CD4-positive, alpha-beta T cell (primary cell): ENCODE results near the gene GPRC5A. TPM values are rescaled to one million over a fixed set of nuclear protein-coding genes. Genes with fewer than 3 reads are reported as not detected.
"Not testable (repeated sequence)": the region's sequence is repeated elsewhere in the genome, so short reads cannot be mapped to it uniquely, and the experiment has no call there.

Source experiments
- ATAC-seq: fragments of 200-7000 bp; cut with Tn5 transposase; one replicate; pipeline ENCODE4 v1.10.0; 2022; ENCODE audit warnings: mild to moderate bottlenecking; ENCODE audit not compliant: poor library complexity
- CTCF ChIA-PET: fragments of 350-600 bp; sonication (Branson Sonifier 250); formaldehyde crosslinking; loops from one replicate; lab custom pipeline; 2021; ENCODE audit warnings: antibody characterized with exemption, inconsistent platforms; lab: Charles Lee
- POLR2A ChIA-PET: fragments of 350-600 bp; sonication (Branson Sonifier 250); formaldehyde crosslinking; loops from one replicate; lab custom pipeline; 2021; ENCODE audit warnings: antibody characterized with exemption, inconsistent platforms; lab: Charles Lee
- DNase-seq, 14 experiments: peaks; one replicate each; pipeline ENCODE4 v3.0.0-alpha.2; 2013 to 2020; ENCODE audit warnings: mixed read lengths in 2 of 14
- H3K27ac ChIP-seq, 2 donors: one replicate each; pipeline versions ENCODE4 v1.5.1 to v1.7.0; 2013; ENCODE audit warnings: low read length in 2 of 2, low read depth in 1 of 2, mild to moderate bottlenecking in 1 of 2
- H3K27me3 ChIP-seq, 2 experiments: 1 replicate in 1 of 2; 2 replicates in 1 of 2; pipeline versions ENCODE4 v1.6.1 to v1.7.0; 2013; ENCODE audit warnings: low read length in 2 of 2, control low read depth in 1 of 2, mild to moderate bottlenecking in 1 of 2, moderate library complexity in 1 of 2; ENCODE audit not compliant: insufficient read depth in 2 of 2, control insufficient read depth in 1 of 2
- H3K36me3 ChIP-seq: one replicate; pipeline ENCODE4 v1.6.1; 2013; ENCODE audit warnings: low read length, control low read depth; ENCODE audit not compliant: insufficient read depth
- H3K4me1 ChIP-seq: one replicate; pipeline ENCODE4 v1.6.1; 2013; ENCODE audit warnings: low read length, control low read depth; ENCODE audit not compliant: insufficient read depth
- H3K4me3 ChIP-seq: one replicate; pipeline ENCODE4 v1.5.1; 2013; ENCODE audit warnings: mild to moderate bottlenecking, low read length, moderate library complexity
- H3K9me3 ChIP-seq, 2 experiments: 1 replicate in 1 of 2; 2 replicates in 1 of 2; pipeline versions ENCODE4 v1.6.1 to v1.7.0; 2013; ENCODE audit warnings: low read length in 2 of 2, mild to moderate bottlenecking in 2 of 2, control low read depth in 1 of 2, moderate library complexity in 1 of 2; ENCODE audit not compliant: control insufficient read depth in 1 of 2, insufficient read depth in 1 of 2
- H3K27ac Mint-ChIP-seq: one replicate; pipeline ENCODE4 v1.8.0; 2020; ENCODE audit warnings: mixed read lengths
- H3K27me3 Mint-ChIP-seq: one replicate; pipeline ENCODE4 v1.8.0; 2021; ENCODE audit warnings: mixed read lengths
- H3K36me3 Mint-ChIP-seq: one replicate; pipeline ENCODE4 v1.8.0; 2021; ENCODE audit warnings: low read depth, mixed read lengths
- H3K4me1 Mint-ChIP-seq: one replicate; pipeline ENCODE4 v1.8.0; 2021; ENCODE audit warnings: low read depth, mixed read lengths
- H3K4me3 Mint-ChIP-seq: one replicate; pipeline ENCODE4 v1.8.0; 2020; ENCODE audit warnings: mild to moderate bottlenecking, mixed read lengths
- H3K9me3 Mint-ChIP-seq: one replicate; pipeline ENCODE4 v1.8.0; 2020; ENCODE audit warnings: mixed read lengths
- CTCF ChIP-seq: fragments of 200-600 bp; IDR thresholded peaks from one replicate; pipeline ENCODE4 v1.8.0; 2022; ENCODE audit warnings: antibody characterized with exemption, mild to moderate bottlenecking
- intact Hi-C, 2 experiments: fragments of 100-400 bp; cut with DNase I in 1 of 2; cut with micrococcal nuclease in 1 of 2; formaldehyde crosslinking; loops; one replicate each; pipeline versions ENCODE4 v1.15.1 to v1.9.0; 2023 to 2025; cut with DNase I, micrococcal nuclease
- total RNA-seq, 174 experiments: library from RNA in 2 of 174; stranded (reverse) in 2 of 174; gene quantifications; one replicate each; pipeline ENCODE4 v1.2.3 and lab custom pipeline; 2021 to 2026

Gene GPRC5A
- total RNA-seq, 2 experiments from 2014 or later, result 0.14 to 0.47 TPM

DNA sequence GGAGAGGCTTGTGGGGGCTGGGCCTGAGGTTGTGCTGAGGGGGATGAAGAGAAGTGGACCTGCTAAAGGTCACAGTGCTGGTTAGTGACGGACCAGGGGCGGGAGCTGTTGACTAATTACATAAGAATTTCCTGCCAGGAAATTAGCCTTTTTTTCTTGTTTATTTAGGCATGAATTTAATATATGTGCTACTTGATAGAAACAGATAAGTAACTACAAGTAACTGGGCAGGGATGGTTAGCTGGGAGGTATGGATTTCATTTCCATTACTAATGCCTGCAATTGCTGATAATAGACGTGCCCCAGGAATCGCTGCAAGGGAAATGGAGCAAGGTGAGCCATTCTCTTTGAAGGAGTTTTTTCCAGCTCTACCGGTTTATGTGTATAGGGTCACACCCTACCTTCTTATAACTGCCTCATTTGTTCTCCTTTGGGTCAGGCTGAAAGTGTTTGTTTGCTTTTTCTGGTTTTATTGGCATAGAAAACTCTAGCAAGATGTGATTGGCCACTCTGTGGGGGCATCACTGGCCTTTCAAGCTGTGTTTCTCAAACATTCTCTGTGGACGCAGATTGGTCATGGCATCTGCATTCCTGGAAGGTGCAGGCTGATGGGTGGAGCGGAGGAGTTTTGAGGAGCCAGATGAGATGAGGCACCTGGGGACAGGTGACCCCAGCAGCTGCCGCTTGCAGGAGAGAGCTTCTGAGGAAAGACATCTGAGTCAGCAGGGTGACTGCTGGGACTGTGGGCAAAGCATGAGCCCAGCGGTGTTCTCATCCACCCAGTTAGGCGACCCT, 19.0 kb upstream of the GPRC5A start:
- ATAC-seq (no peak), DNase-seq (no peak)
- no peaks in the 10 kb centered on the region for H3K27me3 Mint-ChIP-seq
- H3K4me3 ChIP-seq, result no peak overlapping the region
- no peak overlapping the region for H3K27ac ChIP-seq
- ChIA-PET CTCF (no interaction called here), POLR2A (no interaction called here)
- no peaks in the 10 kb centered on the region for H3K4me1 ChIP-seq
- no peaks in the 10 kb centered on the region for H3K9me3 Mint-ChIP-seq
- no peaks in the 10 kb centered on the region for H3K4me1 Mint-ChIP-seq
- no peaks in the 10 kb centered on the region for H3K36me3 Mint-ChIP-seq
- H3K27me3 ChIP-seq, result no peaks in the 10 kb centered on the region
- TF ChIP-seq CTCF, result no peak
- no peak overlapping the region for H3K27ac Mint-ChIP-seq
- no peaks in the 10 kb centered on the region for H3K36me3 ChIP-seq
- no peak overlapping the region for H3K4me3 Mint-ChIP-seq
- intact Hi-C loops, result no loop called here
- no peaks in the 10 kb centered on the region for H3K9me3 ChIP-seq

DNA sequence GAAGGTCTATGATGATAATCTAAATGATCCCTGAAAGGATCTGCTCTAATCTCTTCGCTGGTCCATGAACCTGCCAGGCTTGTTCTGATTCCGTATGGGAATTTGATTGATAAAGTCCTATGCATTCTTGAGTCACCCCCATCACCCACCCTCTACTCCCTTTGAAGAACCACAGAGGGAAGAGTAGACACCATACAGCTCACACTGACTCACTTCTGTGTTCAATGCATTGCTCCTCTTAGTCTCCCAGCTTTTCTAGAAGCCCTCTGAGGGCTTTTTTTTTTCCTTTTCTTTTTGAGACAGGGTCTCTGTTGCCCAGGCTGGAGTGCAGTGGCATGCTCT, 18.5 kb upstream of the GPRC5A start:
- ChIA-PET POLR2A (no interaction called here), CTCF (no interaction called here)
- H3K27me3 Mint-ChIP-seq, result no peaks in the 10 kb centered on the region
- intact Hi-C loops, result no loop called here
- ATAC-seq (no peak), DNase-seq (no peak)
- H3K36me3 Mint-ChIP-seq, result no peaks in the 10 kb centered on the region
- no peaks in the 10 kb centered on the region for H3K9me3 ChIP-seq
- H3K27ac ChIP-seq, result no peak overlapping the region
- H3K4me3 Mint-ChIP-seq, result no peak overlapping the region
- no peaks in the 10 kb centered on the region for H3K9me3 Mint-ChIP-seq
- no peaks in the 10 kb centered on the region for H3K36me3 ChIP-seq
- no peak for TF ChIP-seq CTCF
- no peak overlapping the region for H3K27ac Mint-ChIP-seq
- H3K4me1 Mint-ChIP-seq, result no peaks in the 10 kb centered on the region
- H3K4me3 ChIP-seq, result no peak overlapping the region
- H3K4me1 ChIP-seq, result no peaks in the 10 kb centered on the region
- no peaks in the 10 kb centered on the region for H3K27me3 ChIP-seq

GRCh38 chr12:12874029-12874428, 17.3 kb upstream of the GPRC5A start:
- H3K4me3 ChIP-seq, result no peak overlapping the region
- H3K27ac ChIP-seq, result no peak overlapping the region
- H3K9me3 ChIP-seq, result no peaks in the 10 kb centered on the region
- H3K9me3 Mint-ChIP-seq, result no peaks in the 10 kb centered on the region
- H3K4me3 Mint-ChIP-seq, result no peak overlapping the region
- H3K27me3 ChIP-seq, result no peaks in the 10 kb centered on the region
- intact Hi-C loops, result no loop called here
- no peaks in the 10 kb centered on the region for H3K36me3 Mint-ChIP-seq
- H3K36me3 ChIP-seq, result no peaks in the 10 kb centered on the region
- H3K27ac Mint-ChIP-seq, result no peak overlapping the region
- no peak for DNase-seq
- CTCF ChIA-PET, result no interaction called here
- no peaks in the 10 kb centered on the region for H3K4me1 ChIP-seq
- TF ChIP-seq CTCF, result no peak
- ATAC-seq, result no peak
- POLR2A ChIA-PET, result no interaction called here
- no peaks in the 10 kb centered on the region for H3K4me1 Mint-ChIP-seq
- no peaks in the 10 kb centered on the region for H3K27me3 Mint-ChIP-seq

- H3K4me1 Mint-ChIP-seq, CTCF ChIA-PET, H3K9me3 Mint-ChIP-seq, H3K4me3 Mint-ChIP-seq, H3K4me3 ChIP-seq, H3K27ac ChIP-seq, intact Hi-C loops, H3K36me3 Mint-ChIP-seq, H3K4me1 ChIP-seq, ATAC-seq, H3K27me3 Mint-ChIP-seq, DNase-seq, H3K9me3 ChIP-seq, POLR2A ChIA-PET, H3K36me3 ChIP-seq, H3K27ac Mint-ChIP-seq, H3K27me3 ChIP-seq: not testable (repeated sequence)
Observed at GRCh38 chr12:12875301-12875700, 16.1 kb upstream of the GPRC5A start.
